NK-92 (cell line): ENCODE data around the gene GATAD2A.
A peak's percentile ranks its signal among the peaks of the same experiment; 100 is the strongest.

Experiments used
- DNase-seq: peaks from one replicate; lab custom pipeline; 2025; ENCODE audit not compliant: unreplicated experiment; lab: John Stamatoyannopoulos, UW

The GATAD2A gene

GRCh38 chr19:19505669-19506326 is 100.3 kb downstream of the GATAD2A start:
- DNase-seq: no peak

- no peak for DNase-seq
Observed at GRCh38 chr19:19506592-19506991, 101.1 kb downstream of the GATAD2A start.

GRCh38 chr19:19507354-19507753 is 101.9 kb downstream of the GATAD2A start:
- no peak for DNase-seq

- DNase-seq: no peak
Observed at GRCh38 chr19:19508217-19508616, 102.7 kb downstream of the GATAD2A start.

GRCh38 chr19:19510432-19510831 is 105.0 kb downstream of the GATAD2A start:
- no peak for DNase-seq

- no peak for DNase-seq
Observed at GRCh38 chr19:19513682-19514081, 108.2 kb downstream of the GATAD2A start.

GRCh38 chr19:19514215-19514657 is 108.8 kb downstream of the GATAD2A start:
- DNase-seq: no peak

- DNase-seq: no peak
Observed at GRCh38 chr19:19514881-19515641, 109.6 kb downstream of the GATAD2A start, which contains the start of gene TSSK6. Gene TSSK6 (minus strand): TSS chr19:19515548. CDS start chr19:19515427, 121 bp downstream.

GRCh38 chr19:19515642-19516519 is 110.4 kb downstream of the GATAD2A start, which contains the start of gene NDUFA13:
Gene NDUFA13 (plus strand): TSS chr19:19516225. CDS start chr19:19516239, 14 bp downstream.
- peak; percentile 53 for DNase-seq

- no peak for DNase-seq
Observed at GRCh38 chr19:19517235-19517619, 111.8 kb downstream of the GATAD2A start.

- no peak for DNase-seq
Observed at GRCh38 chr19:19520989-19521388, 115.5 kb downstream of the GATAD2A start.

GRCh38 chr19:19523177-19523576 is 117.7 kb downstream of the GATAD2A start:
- no peak for DNase-seq

- DNase-seq: no peak
Observed at GRCh38 chr19:19524053-19524452, 118.6 kb downstream of the GATAD2A start.

- no peak for DNase-seq
Observed at GRCh38 chr19:19525611-19526380, 120.3 kb downstream of the GATAD2A start.

- no peak for DNase-seq
Observed at GRCh38 chr19:19526581-19527370, 121.3 kb downstream of the GATAD2A start.

- DNase-seq: no peak
Observed at GRCh38 chr19:19527371-19527656, 121.8 kb downstream of the GATAD2A start.

GRCh38 chr19:19527674-19528625 is 122.5 kb downstream of the GATAD2A start:
- DNase-seq: no peak

GRCh38 chr19:19528721-19529490 is 123.4 kb downstream of the GATAD2A start, which contains the start of gene YJEFN3:
Gene YJEFN3 (plus strand): TSS chr19:19528911. CDS start chr19:19528933, 22 bp downstream.
- DNase-seq: no peak
